ENCODE measurements around the gene EBF4.
A peak's percentile ranks its signal among the peaks of the same experiment; 100 is the strongest.

EBF4 gene

DNA sequence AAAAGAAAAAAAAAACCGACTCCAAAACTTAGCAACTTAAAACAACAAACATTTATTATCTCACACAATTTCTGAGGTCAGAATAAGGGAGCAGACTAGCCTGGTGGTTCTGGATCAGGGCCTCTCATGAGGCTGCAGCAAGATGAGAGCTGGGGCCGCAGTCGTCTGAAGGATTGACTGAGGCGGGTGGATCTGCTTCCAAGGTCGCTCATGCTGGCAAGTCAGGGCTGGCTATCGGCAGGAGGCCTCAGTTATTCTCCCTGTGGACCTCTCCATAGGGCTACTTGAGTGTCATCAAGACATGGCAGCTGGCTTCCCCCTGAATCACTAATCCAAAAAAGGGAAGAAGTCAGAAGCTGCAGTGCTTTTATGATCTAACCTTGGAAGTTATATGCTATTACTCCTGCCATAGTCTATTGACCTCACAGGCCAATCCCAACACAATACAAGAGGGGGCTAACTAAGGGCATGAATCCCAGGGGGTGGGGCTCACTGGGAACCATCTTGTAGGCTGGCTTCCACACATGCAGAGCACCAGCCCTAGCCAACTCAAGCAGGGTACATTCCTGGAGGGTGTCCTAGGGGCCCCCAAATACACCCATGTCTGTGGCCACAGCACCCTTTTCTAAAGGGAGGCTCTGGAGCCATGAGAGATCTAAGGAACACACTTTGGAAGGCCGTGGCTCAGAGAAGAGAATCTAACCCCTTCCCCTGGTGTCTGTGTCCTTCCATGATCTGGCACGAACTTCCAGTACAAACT lies 11.3 kb downstream of the EBF4 start:
- no peak for DNase-seq

DNA sequence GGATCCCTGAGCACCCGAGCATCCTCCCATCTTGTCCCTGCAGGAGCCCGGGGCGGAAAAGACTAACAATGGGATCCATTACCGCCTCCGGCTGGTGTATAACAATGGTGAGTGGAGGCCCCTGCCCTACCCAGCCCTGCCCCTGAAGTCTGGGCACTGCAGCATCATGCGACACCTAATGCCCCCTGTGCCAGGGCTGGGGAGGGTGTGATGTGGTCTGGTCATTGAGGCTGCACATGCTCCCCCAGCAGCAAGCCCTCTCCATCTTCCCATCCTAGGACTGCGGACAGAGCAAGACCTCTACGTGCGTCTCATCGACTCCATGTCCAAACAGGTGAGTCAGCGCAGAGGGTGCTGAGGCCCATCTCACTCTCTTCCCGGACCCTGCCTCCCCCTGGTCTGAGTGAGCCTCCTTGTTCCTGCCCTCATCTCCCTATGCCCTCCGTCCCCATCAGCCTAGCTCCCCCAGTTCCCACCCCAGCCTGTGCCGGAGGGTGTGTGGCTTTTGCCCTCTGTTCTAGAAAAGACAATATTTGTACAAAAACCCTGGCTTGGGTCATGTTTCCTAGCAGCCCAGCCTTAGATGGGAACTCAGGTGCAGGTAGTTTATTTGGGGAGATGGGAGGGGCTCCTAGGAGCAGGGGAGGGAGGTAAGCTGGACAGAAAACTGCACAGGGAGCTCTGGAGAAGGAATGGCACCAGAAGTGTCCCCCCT lies 13.5 kb downstream of the EBF4 start:
- no peak for DNase-seq

DNA sequence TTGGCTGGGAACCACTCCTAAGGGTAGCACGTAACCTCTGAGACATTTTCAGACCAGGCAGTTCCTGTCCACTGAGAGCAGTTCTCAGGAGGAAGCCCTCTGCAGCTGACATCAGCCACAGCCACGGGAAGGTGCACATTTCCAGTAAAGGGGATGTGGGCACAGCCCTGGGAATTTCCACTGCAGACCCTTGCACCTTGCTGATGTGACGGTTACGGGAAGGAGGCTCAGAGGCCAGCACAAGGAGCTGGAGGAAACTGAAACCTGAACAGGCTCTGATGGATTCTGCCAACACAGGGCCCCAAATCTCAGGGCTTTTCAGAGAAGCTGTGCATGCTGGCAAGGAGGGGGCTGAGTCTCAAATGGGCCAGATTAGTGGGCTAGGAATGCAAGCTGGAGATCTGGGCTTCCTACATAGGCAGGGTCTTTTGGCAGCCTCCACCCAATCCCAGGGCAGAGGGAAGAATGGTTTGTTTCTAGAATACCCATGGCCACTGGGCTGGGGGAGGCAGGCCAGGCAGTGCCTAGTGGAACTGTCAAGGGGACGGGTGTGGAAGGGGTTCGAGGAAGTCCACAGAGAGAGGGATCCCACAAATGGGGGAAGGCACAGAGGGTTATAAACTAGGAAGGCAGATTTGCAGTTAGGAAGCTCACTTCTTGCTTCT lies 14.2 kb downstream of the EBF4 start:
- peak; percentile 18 for DNase-seq

DNA sequence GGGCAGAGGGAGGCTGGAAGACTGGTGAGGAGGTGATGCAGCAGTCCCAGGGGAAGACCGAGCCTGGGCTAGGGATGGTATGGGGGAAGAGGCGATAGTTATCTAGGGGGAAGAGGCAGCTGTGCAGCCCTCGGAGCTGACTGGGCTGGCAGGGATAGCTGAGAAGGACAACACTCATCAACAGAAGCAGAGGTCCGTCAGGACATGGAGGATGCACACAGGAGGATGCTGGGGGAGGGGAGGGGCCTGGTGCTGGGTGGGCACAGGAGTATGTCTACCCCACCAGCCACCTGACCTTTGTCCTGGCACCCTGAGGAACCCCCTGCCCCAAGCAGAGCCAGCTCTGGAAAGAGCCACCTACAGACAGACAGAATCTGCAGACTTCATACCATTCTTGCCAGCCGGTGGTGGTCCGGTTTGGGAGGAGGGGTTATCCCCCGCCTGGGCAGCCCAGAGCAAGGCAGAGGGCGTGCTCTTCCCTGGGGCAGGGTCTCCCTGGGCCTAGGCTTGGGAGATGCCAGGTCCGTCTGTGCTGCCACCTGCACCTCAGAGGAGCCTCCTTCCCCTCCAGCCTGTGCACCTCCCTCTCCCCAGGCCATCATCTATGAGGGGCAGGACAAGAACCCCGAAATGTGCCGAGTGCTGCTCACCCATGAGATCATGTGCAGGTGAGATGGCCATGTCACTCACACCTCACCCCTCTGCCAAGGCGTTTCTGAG lies 14.9 kb downstream of the EBF4 start:
- DNase-seq, result peak; percentile 11

DNA sequence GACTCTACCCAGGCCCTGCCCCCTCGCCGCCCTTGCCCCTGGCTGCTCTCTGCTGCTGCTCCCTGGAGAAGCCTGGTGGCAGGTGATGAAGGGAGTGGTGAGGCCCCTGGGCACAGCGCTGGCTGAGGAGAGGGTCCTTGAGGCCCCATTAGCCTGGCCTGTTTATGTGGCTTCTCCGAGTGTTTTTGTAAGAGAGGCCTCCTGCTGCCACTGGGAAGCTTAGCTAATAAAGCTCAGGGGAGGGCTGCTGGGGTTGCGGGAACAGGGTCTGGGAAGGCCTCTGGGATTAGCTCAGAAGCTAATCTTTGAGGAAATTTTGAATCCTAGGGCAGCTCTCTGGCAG lies 15.5 kb downstream of the EBF4 start:
- DNase-seq, result peak; percentile 32

DNA sequence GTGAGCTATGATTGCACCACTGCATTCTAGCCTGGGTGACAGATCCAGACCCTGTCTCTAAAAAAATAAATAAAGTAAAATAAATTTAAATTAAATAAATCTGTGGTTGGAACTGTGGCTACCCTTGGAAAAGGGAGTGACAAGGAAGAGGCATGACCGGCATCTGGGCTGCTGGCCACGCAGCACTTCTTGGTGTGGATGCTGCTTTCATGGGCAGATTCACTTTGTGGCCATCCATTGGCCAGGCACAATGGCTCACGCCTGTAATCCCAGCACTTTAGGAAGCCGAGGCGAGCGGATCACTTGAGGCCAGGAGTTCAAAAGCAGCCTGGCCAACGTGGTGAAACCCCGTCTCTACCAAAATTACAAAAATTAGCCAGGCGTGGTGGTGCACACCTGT lies 16.1 kb downstream of the EBF4 start:
- no peak for DNase-seq

DNA sequence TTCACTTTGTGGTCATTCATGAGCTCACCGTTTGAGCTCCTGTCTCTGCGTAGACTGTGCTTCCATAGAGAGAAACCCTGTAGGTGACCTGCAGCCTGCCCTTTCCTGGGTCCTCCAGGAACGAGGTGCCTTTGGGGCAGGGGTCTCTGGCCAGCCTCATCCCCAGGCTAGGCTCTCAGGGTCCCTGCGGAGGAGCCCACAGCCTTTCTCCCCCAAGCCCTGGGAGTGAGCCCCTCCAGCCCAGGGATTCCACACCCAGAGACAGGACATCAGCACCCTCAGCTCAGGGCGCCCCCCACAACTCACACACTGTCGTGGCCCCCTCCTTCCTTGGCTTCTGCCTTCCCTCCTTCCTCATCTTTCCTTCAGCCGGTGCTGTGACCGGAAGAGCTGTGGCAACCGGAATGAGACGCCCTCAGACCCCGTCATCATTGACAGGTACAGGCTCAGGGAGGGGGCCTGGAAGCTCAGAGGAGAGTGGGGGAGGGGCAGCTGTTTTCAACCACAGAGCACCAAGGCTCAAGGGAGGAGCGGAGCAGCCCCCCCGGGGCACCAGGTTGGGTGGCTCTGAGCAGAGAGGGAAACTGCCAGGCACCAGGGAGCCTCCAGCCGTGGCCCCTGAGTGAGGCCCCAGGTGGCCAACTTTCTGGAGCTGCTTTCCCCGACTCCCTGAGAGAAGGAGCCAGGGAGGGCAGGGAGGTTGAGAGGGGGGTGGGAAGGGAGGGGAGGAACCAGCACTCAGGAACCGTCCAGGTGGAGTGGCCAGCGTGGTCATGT lies 16.8 kb downstream of the EBF4 start:
- no peak for DNase-seq

DNA sequence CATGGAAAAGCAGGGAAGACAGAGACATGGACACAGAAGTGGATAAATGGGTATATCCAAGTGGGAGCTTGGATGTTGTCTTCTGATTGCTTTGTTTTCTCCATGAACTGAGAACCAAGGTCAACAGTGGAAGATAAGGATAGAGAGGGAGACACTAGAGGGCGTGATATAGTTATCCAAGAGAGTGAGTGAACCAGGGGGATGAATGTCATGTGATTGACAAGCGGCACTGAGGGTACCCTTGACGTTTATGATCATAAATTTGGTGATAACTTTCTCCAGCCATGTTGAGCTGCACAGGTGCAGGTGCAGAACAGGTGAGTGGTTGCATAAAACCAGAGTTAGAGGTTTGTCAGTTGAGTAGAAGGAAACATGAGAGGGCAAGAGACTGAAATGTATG lies 20.7 kb downstream of the EBF4 start:
- DNase-seq, result no peak

DNA sequence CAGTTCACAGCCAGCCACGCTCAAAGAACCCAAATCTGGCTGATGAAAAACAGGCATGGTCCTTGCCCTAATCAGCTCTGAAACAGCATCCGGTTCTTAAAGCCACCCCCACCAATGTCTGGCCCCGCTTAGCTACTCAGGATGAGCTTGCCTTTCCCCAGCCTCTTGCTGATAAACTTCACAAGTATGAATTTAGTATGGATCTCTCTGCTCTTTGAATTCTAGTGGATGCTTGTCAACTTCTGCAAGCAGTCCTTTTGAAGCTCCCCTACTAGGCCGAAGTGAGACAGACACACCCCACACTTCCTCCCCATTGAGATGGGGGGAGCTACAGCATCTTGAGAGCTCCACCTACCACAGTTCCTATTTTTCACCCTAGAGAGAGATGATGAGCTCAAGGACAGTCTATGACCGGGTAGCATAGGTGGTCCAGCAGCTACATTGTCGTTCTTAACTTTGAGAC lies 36.7 kb downstream of the EBF4 start:
- no peak for DNase-seq

DNA sequence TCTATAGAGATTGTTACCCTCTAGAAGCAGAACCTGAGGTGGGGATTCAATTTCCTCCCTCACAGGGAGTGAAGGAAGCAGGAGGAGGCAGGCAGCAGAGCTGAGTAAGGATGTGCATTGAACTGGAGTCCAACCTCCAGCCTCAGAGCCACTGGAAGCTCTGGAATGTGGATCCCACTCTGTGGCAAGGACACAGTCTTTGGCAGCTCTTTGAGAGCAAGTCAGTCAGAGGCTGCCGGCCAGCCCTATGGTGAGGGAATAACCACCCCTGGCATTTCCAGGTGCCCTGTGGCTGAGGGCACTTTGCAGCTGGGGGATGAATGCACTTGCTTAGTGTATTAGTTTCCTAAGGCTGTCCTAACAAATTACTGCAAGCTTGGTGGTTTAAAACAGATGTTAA lies 37.2 kb downstream of the EBF4 start:
- no peak for DNase-seq

DNA sequence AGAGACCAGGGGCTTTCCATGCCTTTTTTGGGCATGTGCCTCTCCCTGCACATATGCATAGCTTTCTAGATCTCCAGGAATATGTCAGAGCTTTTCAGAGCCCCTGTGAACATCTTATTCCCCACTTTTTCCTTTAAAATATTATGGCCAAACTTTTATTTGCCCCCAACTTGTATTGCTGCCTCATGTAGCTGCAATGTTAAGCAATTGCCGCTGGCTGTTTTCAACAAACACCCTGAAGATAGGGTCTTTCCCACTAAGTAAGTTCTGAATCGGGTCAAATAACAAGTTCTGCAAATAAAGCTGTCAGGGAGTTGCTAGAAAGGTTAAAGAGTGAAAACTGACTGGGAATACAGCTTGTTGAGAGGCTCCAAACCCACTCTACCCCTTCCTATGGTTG lies 42.3 kb downstream of the EBF4 start:
- no peak for DNase-seq

DNA sequence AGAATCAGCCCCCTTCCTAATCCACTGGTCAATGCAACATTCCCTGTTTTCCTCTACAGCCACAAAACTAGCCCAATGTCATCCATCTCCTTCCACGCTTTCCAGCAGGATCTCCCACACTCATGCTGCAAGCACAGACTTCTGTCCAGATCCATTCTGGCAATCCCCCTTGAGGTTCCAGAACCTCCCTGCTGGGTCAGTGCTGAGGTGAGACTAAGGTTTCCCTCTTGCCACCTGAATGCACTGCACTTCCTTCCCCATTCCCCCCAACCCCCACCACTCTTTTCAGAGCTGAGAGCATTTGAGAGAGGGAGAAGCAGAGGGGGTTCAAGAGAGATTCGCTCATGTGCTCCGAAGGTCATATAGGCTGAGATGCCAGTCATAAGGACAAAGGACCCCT lies 43.9 kb downstream of the EBF4 start:
- no peak for DNase-seq

DNA sequence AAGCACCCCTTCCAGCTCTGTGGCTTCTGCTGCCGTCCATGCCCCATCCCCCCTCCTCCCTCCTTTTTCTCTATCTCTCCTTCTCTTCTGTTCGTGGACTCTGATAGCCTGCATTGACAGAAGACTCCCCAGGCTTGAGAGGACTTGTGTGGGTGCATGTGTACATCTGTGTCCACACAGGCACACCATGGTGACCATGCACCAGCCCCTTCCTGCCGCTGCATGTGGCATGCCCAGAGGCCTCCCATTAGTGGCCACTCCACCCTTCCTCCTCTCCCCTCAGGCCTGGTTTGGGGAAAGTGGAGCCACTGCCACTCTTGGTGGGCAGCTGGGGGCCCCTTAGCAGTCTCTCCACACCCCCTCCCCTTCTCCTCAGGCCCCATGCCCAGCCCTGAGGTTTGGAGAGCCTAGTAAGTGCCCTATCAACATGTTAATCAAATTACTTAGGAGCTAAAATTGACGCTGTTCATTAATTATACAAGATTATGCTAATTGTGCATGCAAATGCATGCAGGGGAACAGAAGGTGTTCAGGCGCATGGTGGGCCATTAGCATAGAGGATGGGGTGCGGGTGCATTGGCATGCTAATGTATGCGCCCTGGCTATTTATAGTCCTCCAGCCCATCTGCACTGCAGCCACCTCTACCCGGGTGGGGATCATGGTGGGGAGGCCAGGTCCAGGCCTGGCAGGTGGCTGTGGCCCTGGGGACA lies 45.9 kb downstream of the EBF4 start:
- DNase-seq, result no peak

DNA sequence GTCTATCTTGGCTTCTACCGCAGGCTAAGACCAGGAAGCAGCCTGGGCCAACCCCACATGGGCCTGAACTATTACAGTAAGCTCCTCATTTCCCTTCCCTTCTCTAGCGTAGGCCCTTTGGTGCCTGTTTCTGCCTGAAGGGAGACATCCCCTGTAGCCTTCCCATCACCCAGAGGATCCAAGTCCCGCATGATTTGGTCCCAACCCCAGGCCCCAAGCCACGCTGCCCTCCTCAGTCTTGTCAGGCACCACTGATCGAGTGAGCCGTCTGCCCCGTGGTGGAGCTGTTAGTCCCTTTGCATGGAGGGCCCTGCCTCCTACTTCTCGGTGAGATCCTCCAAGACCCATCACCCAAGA lies 46.4 kb downstream of the EBF4 start:
- no peak for DNase-seq

DNA sequence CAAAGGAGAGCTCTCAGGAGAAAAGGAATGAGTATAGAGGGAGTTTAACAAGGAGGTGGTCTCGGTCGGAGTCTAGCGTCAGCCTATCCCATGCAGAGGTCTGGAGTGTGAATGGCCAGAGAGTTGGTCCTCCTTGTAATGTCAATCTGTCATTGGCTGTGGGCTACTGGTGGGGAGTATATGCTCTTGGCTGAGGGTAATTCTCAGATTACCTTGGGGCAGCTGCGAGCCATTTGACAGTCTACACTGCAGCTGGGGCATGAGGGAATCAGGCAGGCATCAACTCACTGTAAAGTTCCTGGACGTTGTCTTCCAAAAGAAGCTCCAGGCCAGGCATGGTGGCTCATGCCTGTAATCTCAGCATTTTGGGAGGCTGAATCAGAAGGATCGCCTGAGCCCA lies 48.1 kb downstream of the EBF4 start:
- no peak for DNase-seq

DNA sequence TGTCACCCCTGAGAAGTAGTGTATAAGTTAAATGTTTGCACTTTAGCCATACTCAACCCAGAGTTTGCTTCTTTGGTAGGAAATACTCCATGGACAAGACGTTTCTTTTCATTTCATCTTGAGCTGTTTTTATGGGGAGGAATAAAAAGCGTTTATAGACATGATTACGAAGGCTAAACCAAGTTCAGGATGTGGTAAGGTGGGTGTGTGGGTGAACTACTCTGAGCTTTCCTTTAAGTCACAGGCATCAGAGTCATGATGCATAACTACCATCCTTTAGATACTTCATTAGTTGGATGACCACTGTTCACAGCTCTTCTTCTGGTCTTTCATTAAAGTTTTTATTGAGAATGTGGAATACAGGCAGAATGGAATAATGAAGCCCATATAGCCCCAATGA lies 48.9 kb downstream of the EBF4 start:
- DNase-seq, result no peak

DNA sequence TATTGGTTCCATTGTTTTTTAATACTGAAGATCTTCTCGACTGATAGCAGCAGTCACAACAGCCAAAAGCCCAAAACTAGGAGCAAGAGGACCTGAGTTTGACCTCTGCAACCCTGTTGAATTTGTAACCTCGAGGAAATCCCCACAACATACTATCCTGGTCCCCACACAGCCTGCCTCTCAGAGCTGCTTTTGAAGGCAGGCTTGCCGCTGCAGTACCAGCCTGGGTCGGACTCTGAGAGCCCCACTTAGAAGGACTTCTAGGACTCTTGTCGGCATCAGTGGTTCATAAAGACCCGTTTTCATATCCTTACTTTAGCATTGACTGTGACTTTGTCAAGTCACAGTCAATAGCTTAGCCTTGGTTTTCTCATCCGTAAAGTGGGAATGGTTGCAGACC lies 49.3 kb downstream of the EBF4 start:
- DNase-seq, result no peak

DNA sequence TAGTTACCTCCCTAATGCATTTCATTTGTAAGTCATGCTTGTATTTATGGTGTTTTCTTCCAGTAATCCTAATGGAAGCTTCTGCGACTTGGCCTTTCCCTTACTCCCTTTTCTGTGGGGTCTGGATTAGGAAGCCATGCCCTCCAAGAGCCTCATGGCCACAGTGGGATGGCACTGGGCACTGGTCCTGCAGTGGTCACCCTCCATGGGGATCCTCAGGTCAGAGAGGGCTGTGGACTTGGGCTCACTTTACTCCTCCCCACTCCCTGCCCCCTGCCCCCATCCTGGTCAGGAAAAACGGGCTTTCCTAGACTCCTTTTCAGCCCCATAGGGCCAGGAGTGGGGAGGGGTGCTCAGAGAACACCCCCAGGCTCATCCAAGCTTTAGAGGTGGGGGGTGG lies 49.9 kb downstream of the EBF4 start:
- no peak for DNase-seq

DNA sequence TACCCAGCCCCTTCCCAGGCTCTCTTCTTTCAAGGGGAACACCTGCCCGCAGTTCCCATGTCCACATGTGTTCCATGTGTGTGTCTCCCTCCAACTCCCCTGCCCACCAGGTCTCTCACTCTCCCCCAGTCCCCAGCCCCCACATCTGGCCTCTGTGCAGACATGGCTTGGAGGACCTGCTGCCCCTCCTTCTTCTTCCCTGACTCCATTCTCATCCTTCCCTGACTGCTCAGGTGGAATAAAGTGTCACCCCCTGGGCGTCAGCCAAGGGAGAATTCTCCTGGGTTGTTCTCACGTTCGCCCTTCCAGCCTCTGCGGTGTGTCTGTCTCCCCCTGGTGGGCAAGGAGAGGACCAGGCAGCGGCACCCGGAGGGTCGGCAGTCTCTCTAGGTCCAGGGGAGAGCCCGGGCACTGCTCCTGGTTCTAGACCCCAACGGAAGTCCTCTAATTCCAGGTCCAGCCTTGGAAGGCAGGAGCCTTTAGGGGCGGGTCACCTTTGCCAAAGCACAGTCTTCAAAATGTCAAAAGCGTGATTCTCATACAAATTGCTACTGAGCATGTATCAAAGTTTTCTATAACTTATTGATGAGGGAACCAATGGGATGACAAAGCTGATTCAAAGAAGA lies 50.5 kb downstream of the EBF4 start:
- peak; percentile 67 for DNase-seq

DNA sequence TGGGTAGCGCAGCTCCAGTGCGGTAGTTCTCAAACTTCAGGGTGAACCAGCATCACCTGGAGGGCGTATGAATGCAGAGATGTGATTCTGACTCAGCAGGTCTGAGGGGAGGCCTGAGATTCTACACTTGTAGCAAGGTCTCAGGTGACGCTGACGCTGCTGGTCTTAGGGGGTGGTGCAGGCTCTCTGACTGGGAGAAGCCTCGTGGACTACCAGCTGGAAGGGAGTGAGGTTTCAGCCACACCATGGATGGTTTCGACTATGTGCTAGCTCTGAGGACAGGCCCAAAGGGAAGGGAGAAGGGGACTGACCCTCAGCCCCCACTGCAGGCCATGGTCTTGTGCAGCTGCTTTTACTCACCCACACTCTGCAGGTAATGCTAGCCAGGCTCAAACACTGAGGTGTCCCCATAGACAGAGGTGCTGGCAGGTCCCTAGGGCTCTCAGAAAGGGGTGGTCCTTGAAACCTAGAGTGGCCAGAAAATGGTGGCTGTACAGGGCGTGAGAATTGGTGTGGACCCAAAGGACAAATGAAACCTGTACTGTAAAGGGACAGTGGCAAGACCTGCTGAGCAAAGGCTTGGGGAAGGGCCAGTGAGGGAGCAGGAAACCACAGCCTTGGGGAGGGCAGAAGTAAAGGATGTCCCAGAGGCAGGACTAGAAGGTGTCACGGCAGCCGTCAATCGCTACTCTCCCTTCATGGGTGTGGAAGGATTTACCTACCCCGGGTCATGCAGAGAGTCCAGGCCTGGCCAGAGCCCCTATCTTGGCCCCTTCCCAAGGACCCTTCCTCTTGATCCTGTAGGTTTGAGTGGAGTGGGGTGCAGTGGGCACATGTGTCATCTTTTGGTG lies 52.7 kb downstream of the EBF4 start:
- no peak for DNase-seq

Measured in right forelimb (tissue), 1 donor.